H1 (cell line): ENCODE data around the gene ALPI. TPM values are rescaled to one million over a fixed set of nuclear protein-coding genes. Genes with fewer than 3 reads are reported as not detected.

Source experiments
- CTCF ChIA-PET: fragments of 300-600 bp; sonication (Branson Sonifier 250); formaldehyde crosslinking; loops from one replicate; lab custom pipeline; 2021; ENCODE audit not compliant: partially characterized antibody; lab: Charles Lee
- POLR2A ChIA-PET: fragments of 300-600 bp; sonication (Branson Sonifier 250); formaldehyde crosslinking; loops from one replicate; lab custom pipeline; 2021; ENCODE audit warnings: inconsistent platforms; ENCODE audit not compliant: partially characterized antibody; lab: Charles Lee
- DNase-seq, 2 experiments: peaks; one replicate each; pipeline versions ENCODE4 v3.0.0 to v3.0.0-alpha.2; 2010 to 2022; ENCODE audit warnings: low spot score in 2 of 2, low read depth in 1 of 2, mixed read lengths in 1 of 2
- FAIRE-seq: peaks from 2 replicates; lab custom pipeline; 2011; peaks lifted over from hg19 to GRCh38; lab: Jason Lieb, UNC
- H2AFZ ChIP-seq: 2 replicates; pipeline ENCODE4 v1.8.1; 2012; ENCODE audit warnings: low read length, inconsistent platforms
- H2AK5ac ChIP-seq: 2 replicates; pipeline ENCODE4 v1.6.1; 2013; ENCODE audit warnings: low read depth, low read length
- H2BK120ac ChIP-seq: replicated peaks from 2 replicates; pipeline ENCODE3; 2013; ENCODE audit warnings: low read depth, low read length, inconsistent platforms
- H2BK12ac ChIP-seq: 2 replicates; pipeline ENCODE4 v1.6.1; 2013; ENCODE audit warnings: low read depth, low read length
- H2BK15ac ChIP-seq: 2 replicates; pipeline ENCODE4 v1.6.1; 2013; ENCODE audit warnings: low read length
- H2BK20ac ChIP-seq: 2 replicates; pipeline ENCODE4 v1.6.1; 2013; ENCODE audit warnings: low read length
- H2BK5ac ChIP-seq: 2 replicates; pipeline ENCODE4 v1.6.1; 2013; ENCODE audit warnings: low read depth, low read length
- H3K14ac ChIP-seq: 2 replicates; pipeline ENCODE4 v1.6.1; 2013; ENCODE audit warnings: inconsistent platforms; ENCODE audit not compliant: insufficient read length
- H3K18ac ChIP-seq: 2 replicates; pipeline ENCODE4 v1.6.1; 2013; ENCODE audit warnings: low read length; ENCODE audit errors: extremely low read depth
- H3K23ac ChIP-seq: 2 replicates; pipeline ENCODE4 v1.6.1; 2013; ENCODE audit warnings: inconsistent platforms; ENCODE audit not compliant: insufficient read length
- H3K23me2 ChIP-seq: 2 replicates; pipeline ENCODE4 v1.6.1; 2013; ENCODE audit warnings: low read depth, low read length
- H3K27ac ChIP-seq: 2 replicates; pipeline ENCODE4 v1.6.1; 2011; ENCODE audit warnings: low read depth, low read length, inconsistent platforms
- H3K27me3 ChIP-seq, 4 experiments: replicated peaks in 1 of 4; 1 replicate in 1 of 4; 2 replicates in 3 of 4; pipeline versions ENCODE4 v1.6.1 to v1.8.1; 2011 to 2013; ENCODE audit warnings: low read length in 3 of 4, mild to moderate bottlenecking in 3 of 4, inconsistent platforms in 2 of 4, mixed read lengths in 2 of 4, moderate library complexity in 1 of 4; ENCODE audit not compliant: control insufficient read depth in 3 of 4, insufficient read depth in 3 of 4; ENCODE audit errors: extremely low read depth in 1 of 4
- H3K36me3 ChIP-seq, 4 experiments: 2 replicates each; pipeline versions ENCODE4 v1.6.1 to v1.8.1; 2011 to 2013; ENCODE audit warnings: mild to moderate bottlenecking in 4 of 4, low read length in 3 of 4, moderate library complexity in 2 of 4, control low read depth in 1 of 4, inconsistent platforms in 1 of 4; ENCODE audit not compliant: insufficient read depth in 4 of 4, control insufficient read depth in 2 of 4
- H3K4ac ChIP-seq: replicated peaks from 2 replicates; pipeline ENCODE3; 2013; ENCODE audit warnings: low read length, low read depth, mixed read lengths, inconsistent platforms; ENCODE audit not compliant: insufficient read length
- H3K4me1 ChIP-seq, 4 experiments: replicated peaks in 1 of 4; 1 replicate in 1 of 4; 2 replicates in 3 of 4; pipeline versions ENCODE4 v1.6.1 to v1.8.1; 2011 to 2013; ENCODE audit warnings: low read length in 3 of 4, inconsistent platforms in 2 of 4, mixed read lengths in 1 of 4; ENCODE audit not compliant: insufficient read depth in 4 of 4, control insufficient read depth in 3 of 4
- H3K4me2 ChIP-seq, 2 experiments: 2 replicates each; pipeline versions ENCODE4 v1.6.1 to v1.8.1; 2011 to 2013; ENCODE audit warnings: low read depth in 2 of 2, low read length in 2 of 2, control low read depth in 1 of 2, inconsistent platforms in 1 of 2, mild to moderate bottlenecking in 1 of 2; ENCODE audit not compliant: insufficient read depth in 1 of 2
- H3K4me3 ChIP-seq, 4 experiments: fragments of 200-600, 300-600 bp in 1 of 4; sonication (generic), shearing (Covaris generic), sonication (Bioruptor Twin) in 1 of 4; 2 replicates each; pipeline versions ENCODE4 v1.5.1 to v1.8.1; 2011 to 2016; ENCODE audit warnings: low read length in 4 of 4, low read depth in 3 of 4, control low read depth in 2 of 4, inconsistent platforms in 2 of 4, mild to moderate bottlenecking in 2 of 4, mixed read lengths in 1 of 4, moderate library complexity in 1 of 4; ENCODE audit not compliant: insufficient read depth in 2 of 4; ENCODE audit errors: extremely low read depth in 1 of 4
- H3K56ac ChIP-seq: replicated peaks from 2 replicates; pipeline ENCODE3; 2013; ENCODE audit warnings: low read depth, mild to moderate bottlenecking, mixed read lengths, low read length, inconsistent platforms; ENCODE audit not compliant: insufficient read length
- H3K79me1 ChIP-seq: 2 replicates; pipeline ENCODE4 v1.6.1; 2013; ENCODE audit warnings: low read depth, low read length, control low read depth
- H3K79me2 ChIP-seq, 2 experiments: 2 replicates each; pipeline versions ENCODE4 v1.6.1 to v1.8.1; 2012 to 2013; ENCODE audit warnings: low read length in 2 of 2, mild to moderate bottlenecking in 2 of 2, inconsistent platforms in 1 of 2; ENCODE audit not compliant: insufficient read depth in 2 of 2, control insufficient read depth in 1 of 2
- H3K9ac ChIP-seq, 4 experiments: replicated peaks in 1 of 4; 1 replicate in 1 of 4; 2 replicates in 3 of 4; pipeline versions ENCODE4 v1.6.1 to v1.8.1; 2011 to 2013; ENCODE audit warnings: low read depth in 3 of 4, low read length in 3 of 4, control low read depth in 2 of 4, mild to moderate bottlenecking in 2 of 4, moderate library complexity in 2 of 4, inconsistent platforms in 1 of 4; ENCODE audit errors: extremely low read depth in 1 of 4
- H3K9me3 ChIP-seq, 2 experiments: 2 replicates each; pipeline versions ENCODE4 v1.6.1 to v1.8.1; 2012 to 2013; ENCODE audit warnings: mild to moderate bottlenecking in 2 of 2, moderate library complexity in 2 of 2, control low read depth in 1 of 2, inconsistent platforms in 1 of 2, low read depth in 1 of 2, low read length in 1 of 2, mixed read lengths in 1 of 2; ENCODE audit not compliant: insufficient read depth in 2 of 2
- H4K20me1 ChIP-seq, 2 experiments: replicated peaks in 1 of 2; 2 replicates each; pipeline versions ENCODE3 to v1.8.1; 2011 to 2013; ENCODE audit warnings: inconsistent platforms in 2 of 2, low read length in 2 of 2, mild to moderate bottlenecking in 1 of 2; ENCODE audit not compliant: insufficient read depth in 2 of 2, control insufficient read depth in 1 of 2
- H4K5ac ChIP-seq: 2 replicates; pipeline ENCODE4 v1.6.1; 2013; ENCODE audit warnings: low read length, low read depth, mixed read lengths, inconsistent platforms; ENCODE audit not compliant: insufficient read length
- H4K8ac ChIP-seq: 2 replicates; pipeline ENCODE4 v1.8.0; 2013; ENCODE audit warnings: mild to moderate bottlenecking, moderate library complexity, low read length, inconsistent platforms; ENCODE audit not compliant: insufficient read depth; ENCODE audit errors: extremely low read depth
- H4K91ac ChIP-seq: replicated peaks from 2 replicates; pipeline ENCODE3; 2013; ENCODE audit warnings: low read length, mixed read lengths, inconsistent platforms; ENCODE audit not compliant: insufficient read length
- CBX5 ChIP-seq: fragments of 300-800, 300-1000 bp; sonication (generic); IDR thresholded peaks from 2 replicates; pipeline ENCODE4 v1.7.1; 2016; ENCODE audit warnings: antibody characterized with exemption, low read length, low read depth
- HDAC2 ChIP-seq, 2 experiments: fragments of 300-600 bp in 1 of 2; sonication (generic) in 1 of 2; IDR thresholded peaks; 2 replicates each; pipeline ENCODE4 v1.6.1; 2011 to 2012; ENCODE audit warnings: low read depth in 2 of 2, low read length in 2 of 2, mild to moderate bottlenecking in 2 of 2, moderate library complexity in 2 of 2, borderline replicate concordance in 1 of 2, inconsistent platforms in 1 of 2
- PHF8 ChIP-seq: fragments of 200-600 bp; sonication (generic); conservative IDR thresholded peaks from 2 replicates; pipeline ENCODE4 v1.7.1; 2012; ENCODE audit warnings: low read depth, mild to moderate bottlenecking, inconsistent platforms, low read length, moderate library complexity
- RBBP5 ChIP-seq: IDR thresholded peaks from 2 replicates; pipeline ENCODE4 v1.7.1; 2012; ENCODE audit warnings: low read depth, mild to moderate bottlenecking, inconsistent platforms, low read length, moderate library complexity, borderline replicate concordance
- SIRT6 ChIP-seq: IDR thresholded peaks from one replicate; pipeline ENCODE4 v1.7.1; 2012; ENCODE audit warnings: low read length, inconsistent platforms
- SIX5 ChIP-seq: IDR thresholded peaks from 2 replicates; pipeline ENCODE4 v1.6.1; 2011; ENCODE audit warnings: mild to moderate bottlenecking, low read depth, low read length
- SP1 ChIP-seq: IDR thresholded peaks from 2 replicates; pipeline ENCODE4 v1.6.1; 2011; ENCODE audit warnings: low read depth, low read length
- SUZ12 ChIP-seq: fragments of 200-600 bp; sonication (generic); IDR thresholded peaks from 2 replicates; pipeline ENCODE4 v1.6.1; 2012; ENCODE audit warnings: mild to moderate bottlenecking, inconsistent platforms, low read length, moderate library complexity, mixed read lengths
- TCF12 ChIP-seq: IDR thresholded peaks from 2 replicates; pipeline ENCODE4 v1.6.1; 2011; ENCODE audit warnings: low read depth, mild to moderate bottlenecking, low read length
- WGBS, 2 experiments: shearing (Covaris generic) in 1 of 2; methylation state at CpG; one replicate each; pipeline versions ENCODE4 v1.1.6 to v1.1.7; 2013 to 2015; ENCODE audit warnings: low lambda C conversion rate in 2 of 2, mixed read lengths in 2 of 2, inconsistent platforms in 1 of 2, low coverage in 1 of 2, missing lambda C conversion rate in 1 of 2; ENCODE audit not compliant: insufficient replicate concordance in 2 of 2, insufficient coverage in 1 of 2, insufficient read length in 1 of 2; ENCODE audit errors: extremely low coverage in 1 of 2, missing lambda C conversion rate in 1 of 2; 5-methylcytosine and 5-hydroxymethylcytosine counted together
- polyA plus RNA-seq, 7 experiments: library from polyadenylated mRNA; depleted of rRNA in 3 of 7; stranded (reverse) in 5 of 7; unstranded in 2 of 7; fragments of >200 nt in 5 of 7; fragments of 200-250 nt in 2 of 7; gene quantifications; 1 replicate in 5 of 7; 2 replicates in 1 of 7; 4 replicates in 1 of 7; pipeline versions ENCODE4 v1.2.1 to v1.2.3, GENCODE V29; 2011 to 2013; ENCODE audit warnings: missing spikeins in 2 of 7, mixed read lengths in 2 of 7
- total RNA-seq: library from RNA; stranded (reverse); fragmentation: NEBNext Ultra II Directional; extraction: Animal tissue kit (Norgen Biotek cat#: 25700); gene quantifications from 2 replicates; pipeline ENCODE4 v1.2.1, GENCODE V29; 2021
- TF ChIP-seq, protein P1 (sequence below): IDR thresholded peaks from 2 replicates; pipeline ENCODE4 v1.6.1; 2012; ENCODE audit warnings: low read length, inconsistent platforms
- TF ChIP-seq, protein P2 (sequence below): IDR thresholded peaks from 2 replicates; pipeline ENCODE4 v1.6.1; 2011; ENCODE audit warnings: low read length, improper control_type of control experiment

Gene ALPI
- total and polyA plus RNA-seq, 2 of the 8 experiments (the other 6 are each of a cell fraction or from before 2014, with no cell fraction given) = not detected

DNA sequence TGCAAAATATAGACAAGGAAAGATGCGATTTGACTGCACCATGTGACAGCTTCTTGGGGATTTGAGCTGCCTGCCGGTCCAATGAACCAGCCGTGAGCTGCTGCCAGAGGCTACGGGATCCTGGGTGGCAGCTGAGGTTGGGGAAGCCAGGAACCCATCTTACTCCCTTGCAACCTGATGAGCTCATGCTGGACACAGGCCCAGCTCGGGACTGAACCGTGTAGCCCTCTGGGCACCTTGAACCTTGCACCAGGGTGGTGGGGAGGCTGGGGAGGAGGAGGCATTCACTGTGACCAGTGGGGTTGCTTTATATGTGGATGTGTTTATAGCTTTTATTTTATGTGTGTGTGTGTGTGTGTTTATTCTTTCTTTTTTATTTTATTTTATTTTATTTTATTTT, 9.1 kb downstream of the ALPI start:
- 88% methylated on average over 6 of the region's 6 CpGs; no CpG with 5 or more reads in 1 of the 2 experiments for WGBS, 2 experiments
- Histone ChIP-seq H3K18ac (no peak overlapping the region), H3K14ac (no peak overlapping the region), H4K91ac (no peak overlapping the region), H3K4ac (no peak overlapping the region), H3K79me2 (no peaks in the 10 kb centered on the region), H3K79me1 (no peaks in the 10 kb centered on the region), H3K4me1 (no peaks in the 10 kb centered on the region), H4K8ac (no peak overlapping the region; the same call in 1 of the 2 replicates), H3K9me3 (no peaks in the 10 kb centered on the region), H4K5ac (no peak overlapping the region), H2AFZ (no peak overlapping the region), H2BK5ac (no peak overlapping the region), H3K23ac (no peak overlapping the region), H3K9ac (no peak overlapping the region), H3K4me2 (no peak overlapping the region), H3K27ac (no peak overlapping the region), H3K4me3 (no peak overlapping the region), H3K27me3 (no peaks in the 10 kb centered on the region), H3K36me3 (no peaks in the 10 kb centered on the region), H2BK12ac (no peak overlapping the region), H3K56ac (no peak overlapping the region), H2BK15ac (no peak overlapping the region), H2AK5ac (no peak overlapping the region), H4K20me1 (no peaks in the 10 kb centered on the region), H2BK120ac (no peak overlapping the region), H3K23me2 (no peaks in the 10 kb centered on the region), H2BK20ac (no peak overlapping the region)
- no peak for FAIRE-seq
- ChIA-PET CTCF (interaction anchor here (0.5 to 7.9 kb wide), 20 partner anchors 9 to 386 kb away, joined by 3 to 66 read pairs (median 4); partner anchors contain the start of genes ALPI, CHRNG and PRSS56), POLR2A (interaction anchor here (0.8 to 1.4 kb wide), 2 partner anchors 11 to 612 kb away, joined by 3 read pairs; no protein-coding TSS in a partner anchor)
- DNase-seq = no peak
- TF ChIP-seq, protein P1, sequence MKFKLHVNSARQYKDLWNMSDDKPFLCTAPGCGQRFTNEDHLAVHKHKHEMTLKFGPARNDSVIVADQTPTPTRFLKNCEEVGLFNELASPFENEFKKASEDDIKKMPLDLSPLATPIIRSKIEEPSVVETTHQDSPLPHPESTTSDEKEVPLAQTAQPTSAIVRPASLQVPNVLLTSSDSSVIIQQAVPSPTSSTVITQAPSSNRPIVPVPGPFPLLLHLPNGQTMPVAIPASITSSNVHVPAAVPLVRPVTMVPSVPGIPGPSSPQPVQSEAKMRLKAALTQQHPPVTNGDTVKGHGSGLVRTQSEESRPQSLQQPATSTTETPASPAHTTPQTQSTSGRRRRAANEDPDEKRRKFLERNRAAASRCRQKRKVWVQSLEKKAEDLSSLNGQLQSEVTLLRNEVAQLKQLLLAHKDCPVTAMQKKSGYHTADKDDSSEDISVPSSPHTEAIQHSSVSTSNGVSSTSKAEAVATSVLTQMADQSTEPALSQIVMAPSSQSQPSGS = no peak
- TF ChIP-seq SP1 (no peak), HDAC2 (IDR thresholded peaks at IDR 0.05; ENCODE audit: borderline replicate concordance in 1 of 2, low read depth in 2 of 2, low read length in 2 of 2) (no peak), SIRT6 (no peak), SIX5 (no peak), PHF8 (no peak), SUZ12 (no peak), TCF12 (no peak), RBBP5 (no peak), CBX5 (no peak)
- TF ChIP-seq, protein P2, sequence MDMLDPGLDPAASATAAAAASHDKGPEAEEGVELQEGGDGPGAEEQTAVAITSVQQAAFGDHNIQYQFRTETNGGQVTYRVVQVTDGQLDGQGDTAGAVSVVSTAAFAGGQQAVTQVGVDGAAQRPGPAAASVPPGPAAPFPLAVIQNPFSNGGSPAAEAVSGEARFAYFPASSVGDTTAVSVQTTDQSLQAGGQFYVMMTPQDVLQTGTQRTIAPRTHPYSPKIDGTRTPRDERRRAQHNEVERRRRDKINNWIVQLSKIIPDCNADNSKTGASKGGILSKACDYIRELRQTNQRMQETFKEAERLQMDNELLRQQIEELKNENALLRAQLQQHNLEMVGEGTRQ = no peak
